ENCODE data around the gene TRPM1.

DNA sequence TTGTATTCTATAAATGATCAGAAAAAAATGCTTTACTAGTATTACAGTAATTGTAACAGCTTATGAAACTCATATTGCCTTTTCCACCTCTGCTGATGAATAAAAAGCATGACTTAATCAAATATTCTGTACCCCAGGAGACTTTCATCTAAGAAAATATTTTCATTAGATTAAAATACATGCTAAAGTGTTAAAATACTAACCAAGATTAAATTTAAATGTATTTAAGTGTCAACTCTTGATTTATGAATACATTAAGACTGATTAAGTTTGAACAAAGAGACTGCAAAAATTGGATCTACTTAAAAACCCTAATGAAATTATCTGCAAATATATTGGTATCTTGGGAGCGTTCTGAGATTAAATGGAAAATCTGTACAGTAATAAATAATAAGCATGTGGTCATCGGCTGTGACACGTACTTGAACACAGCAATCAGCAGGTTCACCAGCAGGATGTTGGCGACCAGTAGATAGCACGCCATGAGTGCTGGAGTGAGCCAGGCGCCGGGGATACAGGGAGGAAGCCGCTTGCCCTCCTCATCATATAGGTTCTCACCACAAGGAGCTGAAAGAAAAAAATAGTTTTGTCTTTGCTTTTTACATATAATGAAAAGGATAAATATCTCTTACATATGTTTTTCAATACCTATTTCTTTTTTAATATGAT lies 73.5 kb downstream of the TRPM1 start:
- TF ChIP-seq CTCF (conservative IDR thresholded peaks at IDR 0.05; ENCODE audit: low read length) (no peak), EZH2phosphoT487 (IDR thresholded peaks at IDR 0.05; ENCODE audit: borderline replicate concordance, low read depth, low read length) (no peak)

All from OCI-LY7 (cell line).